ENCODE data around the gene GLCE. TPM values are rescaled to one million over a fixed set of nuclear protein-coding genes. Genes with fewer than 3 reads are reported as not detected.

Gene GLCE
- total RNA-seq, 1 donor from 2014 or later, result 23.8 TPM

- TF ChIP-seq CTCF (IDR thresholded peaks at IDR 0.05), result no peak
- Histone ChIP-seq H3K36me3 (no peaks in the 10 kb centered on the region), H3K4me3 (no peak overlapping the region), H3K9me3 (no peaks in the 10 kb centered on the region), H3K4me1 (peaks cover 6% of the 10 kb centered on the region), H3K27ac (no peak overlapping the region), H3K27me3 (no peaks in the 10 kb centered on the region)
- DNase-seq (no peak), ATAC-seq (no peak)
- intact Hi-C loops (cut with DNase I), result no loop called here
Measured at GRCh38 chr15:69272891-69273290, 112.5 kb downstream of the GLCE start.

- Histone ChIP-seq H3K27me3 (no peaks in the 10 kb centered on the region), H3K4me1 (peaks cover 6% of the 10 kb centered on the region), H3K4me3 (no peak overlapping the region), H3K9me3 (no peaks in the 10 kb centered on the region), H3K36me3 (no peaks in the 10 kb centered on the region), H3K27ac (no peak overlapping the region)
- no peak for ATAC-seq
- intact Hi-C loops (cut with DNase I), result no loop called here
- no peak for DNase-seq
- TF ChIP-seq CTCF (IDR thresholded peaks at IDR 0.05), result no peak
Measured at GRCh38 chr15:69275074-69275670, 114.7 kb downstream of the GLCE start.

DNA sequence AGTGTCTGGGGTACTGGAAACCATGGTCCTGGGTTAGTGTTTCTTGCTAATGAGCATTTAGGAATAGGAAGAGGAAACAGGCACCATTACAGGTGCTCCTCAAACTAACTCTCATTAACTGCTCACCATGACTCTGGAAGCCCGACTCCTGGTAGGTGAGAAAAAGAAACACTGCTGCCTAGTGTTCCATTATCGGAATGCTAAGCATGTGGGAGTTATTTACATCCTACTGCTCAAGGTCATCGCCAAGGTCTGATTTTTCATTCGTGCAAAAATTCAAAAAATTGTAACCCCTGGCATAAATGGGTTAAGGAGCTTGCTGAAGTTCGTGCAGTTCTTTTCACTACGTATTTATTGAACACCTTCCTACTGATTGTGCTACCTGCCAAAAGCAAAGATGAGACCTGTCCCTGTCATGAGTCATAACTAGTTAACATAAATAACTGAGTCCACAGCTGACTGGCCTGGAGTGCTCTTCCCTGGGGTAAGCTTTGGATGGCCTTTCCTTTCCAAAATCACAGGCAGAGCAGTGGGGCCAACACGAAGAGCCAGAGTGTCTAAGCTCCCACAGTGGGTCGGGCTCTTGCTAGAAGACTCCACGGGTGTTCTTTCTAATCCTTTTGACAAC, 115.6 kb downstream of the GLCE start:
- Histone ChIP-seq H3K27ac (no peak overlapping the region), H3K36me3 (no peaks in the 10 kb centered on the region), H3K4me3 (no peak overlapping the region), H3K9me3 (no peaks in the 10 kb centered on the region), H3K27me3 (no peaks in the 10 kb centered on the region), H3K4me1 (peaks cover 6% of the 10 kb centered on the region)
- no peak for DNase-seq
- ATAC-seq, result no peak
- no peak for TF ChIP-seq CTCF (IDR thresholded peaks at IDR 0.05)
- intact Hi-C loops (cut with DNase I), result no loop called here

GRCh38 chr15:69277316-69277715, 116.9 kb downstream of the GLCE start:
- Histone ChIP-seq H3K4me1 (peaks cover 3% of the 10 kb centered on the region), H3K9me3 (no peaks in the 10 kb centered on the region), H3K36me3 (no peaks in the 10 kb centered on the region), H3K4me3 (no peak overlapping the region), H3K27me3 (no peaks in the 10 kb centered on the region), H3K27ac (no peak overlapping the region)
- TF ChIP-seq CTCF (IDR thresholded peaks at IDR 0.05), result no peak
- ATAC-seq, result no peak
- intact Hi-C loops (cut with DNase I), result no loop called here
- DNase-seq, result no peak

- no peak overlapping the region for H3K4me3 ChIP-seq
- no peak for TF ChIP-seq CTCF (IDR thresholded peaks at IDR 0.05)
- intact Hi-C loops (cut with DNase I), result no loop called here
- ATAC-seq (no peak), DNase-seq (no peak)
- no peak overlapping the region for H3K27ac ChIP-seq
- no peaks in the 10 kb centered on the region for H3K36me3 ChIP-seq
- no peaks in the 10 kb centered on the region for H3K27me3 ChIP-seq
- no peaks in the 10 kb centered on the region for H3K4me1 ChIP-seq
- H3K9me3 ChIP-seq, result no peaks in the 10 kb centered on the region
Measured at GRCh38 chr15:69279636-69280035, 119.2 kb downstream of the GLCE start.
